ENCODE measurements around the gene SUGP2.
A peak's percentile ranks its signal among the peaks of the same experiment; 100 is the strongest.

SUGP2 gene

GRCh38 chr19:19054939-19055440 is 21.7 kb upstream of the SUGP2 start:
- no peak for TF ChIP-seq CTCF (IDR thresholded peaks at IDR 0.05; ENCODE audit: low read depth, low read length)
- no peak overlapping the region for H3K4me3 ChIP-seq (replicated peaks in 1 of 2; ENCODE audit: low read depth in 2 of 2, low read length in 2 of 2)
- DNase-seq (ENCODE audit: low read depth in 2 of 2), result no peak

GRCh38 chr19:19054315-19054938 is 21.1 kb upstream of the SUGP2 start:
- no peak for DNase-seq (ENCODE audit: low read depth in 2 of 2)
- H3K4me3 ChIP-seq (replicated peaks in 1 of 2; ENCODE audit: low read depth in 2 of 2, low read length in 2 of 2), result no peak overlapping the region
- TF ChIP-seq CTCF (IDR thresholded peaks at IDR 0.05; ENCODE audit: low read depth, low read length), result no peak

DNA sequence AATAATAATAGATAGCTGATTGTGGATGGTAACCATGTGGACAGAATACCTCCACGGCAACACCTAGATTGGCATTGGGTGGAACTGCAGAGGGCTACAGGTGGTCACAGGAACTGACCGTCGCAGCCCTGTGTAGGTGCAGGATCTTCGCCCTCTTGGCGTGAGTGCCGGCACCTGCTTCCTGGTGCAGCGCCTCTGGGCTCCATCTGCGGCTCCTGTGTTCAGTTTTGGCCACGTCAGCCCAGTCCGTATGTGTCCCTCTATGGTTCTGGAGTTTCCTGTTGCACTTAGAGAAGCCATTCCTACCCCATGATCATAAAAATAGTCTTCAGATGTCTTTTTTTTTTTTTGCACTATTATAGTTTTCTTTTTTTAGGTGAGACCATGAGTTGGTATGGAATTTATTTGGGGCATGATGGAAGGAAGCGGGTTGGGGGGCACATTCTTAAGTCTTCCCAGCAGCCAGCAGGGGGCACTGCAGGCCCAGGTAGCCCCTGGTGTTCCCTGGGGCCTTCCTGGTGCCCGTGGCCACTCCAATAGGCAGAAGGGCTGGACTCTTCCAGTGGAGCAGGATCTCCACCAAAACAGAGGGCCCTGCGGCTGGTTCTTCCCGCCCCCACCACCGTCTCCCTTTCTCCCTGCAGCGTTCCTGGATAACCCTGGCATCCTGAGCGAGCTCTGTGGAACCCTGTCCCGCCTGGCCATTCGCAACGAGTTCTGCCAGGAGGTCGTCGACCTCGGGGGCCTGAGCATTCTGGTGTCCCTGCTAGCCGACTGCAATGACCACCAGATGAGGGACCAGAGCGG is 20.4 kb upstream of the SUGP2 start:
- no peak overlapping the region for H3K4me3 ChIP-seq (replicated peaks in 1 of 2; ENCODE audit: low read depth in 2 of 2, low read length in 2 of 2)
- DNase-seq (ENCODE audit: low read depth in 2 of 2), result peak; percentile 58 to 68
- TF ChIP-seq CTCF (IDR thresholded peaks at IDR 0.05; ENCODE audit: low read depth, low read length), result peak; percentile 73

DNA sequence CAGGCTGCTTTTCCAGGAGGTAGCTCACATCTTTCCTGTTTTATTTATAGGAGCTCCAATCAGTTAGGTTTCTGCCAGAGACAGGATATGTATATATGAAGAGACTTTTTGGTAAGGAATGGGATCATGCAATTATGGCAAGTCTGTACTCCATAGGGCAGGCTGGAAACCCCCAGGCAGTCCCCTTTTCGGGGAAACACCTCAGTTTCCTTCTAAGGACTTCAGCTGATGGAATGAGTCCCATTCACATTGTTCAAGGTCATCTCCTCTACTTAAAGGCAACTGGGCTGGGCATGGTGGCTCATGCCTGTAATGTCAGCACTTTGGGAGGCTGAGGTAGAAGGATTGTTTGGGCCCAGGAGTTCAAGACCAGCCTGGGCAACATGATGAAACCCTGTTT is 19.6 kb upstream of the SUGP2 start:
- H3K4me3 ChIP-seq (replicated peaks in 1 of 2; ENCODE audit: low read depth in 2 of 2, low read length in 2 of 2), result no peak overlapping the region
- no peak for DNase-seq (ENCODE audit: low read depth in 2 of 2)
- no peak for TF ChIP-seq CTCF (IDR thresholded peaks at IDR 0.05; ENCODE audit: low read depth, low read length)

GRCh38 chr19:19051478-19052213 is 18.3 kb upstream of the SUGP2 start:
- no peak for TF ChIP-seq CTCF (IDR thresholded peaks at IDR 0.05; ENCODE audit: low read depth, low read length)
- no peak for DNase-seq (ENCODE audit: low read depth in 2 of 2)
- H3K4me3 ChIP-seq (replicated peaks in 1 of 2; ENCODE audit: low read depth in 2 of 2, low read length in 2 of 2), result no peak overlapping the region

- DNase-seq (ENCODE audit: low read depth in 2 of 2), result no peak
- H3K4me3 ChIP-seq (replicated peaks in 1 of 2; ENCODE audit: low read depth in 2 of 2, low read length in 2 of 2), result no peak overlapping the region
- no peak for TF ChIP-seq CTCF (IDR thresholded peaks at IDR 0.05; ENCODE audit: low read depth, low read length)
Observed at GRCh38 chr19:19050731-19051130, 17.4 kb upstream of the SUGP2 start.

All from cardiac fibroblast (primary cell).